Hepatic stellate cell (primary cell): ENCODE results near the gene TTC19.
"Not testable (repeated sequence)": the region's sequence is repeated elsewhere in the genome, so short reads cannot be mapped to it uniquely, and the experiment has no call there.

Experiments used
- DNase-seq: peaks from one replicate; pipeline ENCODE4 v3.0.0; 2011; ENCODE audit warnings: low spot score

The TTC19 gene

GRCh38 chr17:15972497-15972951, 27.1 kb upstream of the TTC19 start:
- DNase-seq = no peak

DNA sequence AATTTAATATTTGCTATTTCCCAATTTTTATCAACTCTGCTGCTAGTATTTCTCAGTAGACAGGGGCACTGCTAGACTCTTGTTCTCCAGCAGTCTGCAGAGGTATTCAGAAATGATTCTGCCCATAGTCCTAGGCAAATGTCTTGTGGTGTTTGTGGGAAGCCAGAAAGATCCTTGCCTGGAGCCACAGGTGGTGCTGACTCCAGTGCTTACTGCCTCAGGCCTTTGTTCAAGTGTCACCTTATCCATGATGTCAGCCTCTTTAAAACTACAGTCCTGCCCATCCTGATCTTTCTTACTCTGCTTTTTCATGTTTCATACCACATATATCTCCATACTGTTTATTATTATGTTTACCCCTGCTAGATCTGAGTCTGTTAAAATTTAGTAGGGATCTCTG, 26.6 kb upstream of the TTC19 start:
- no peak for DNase-seq

DNA sequence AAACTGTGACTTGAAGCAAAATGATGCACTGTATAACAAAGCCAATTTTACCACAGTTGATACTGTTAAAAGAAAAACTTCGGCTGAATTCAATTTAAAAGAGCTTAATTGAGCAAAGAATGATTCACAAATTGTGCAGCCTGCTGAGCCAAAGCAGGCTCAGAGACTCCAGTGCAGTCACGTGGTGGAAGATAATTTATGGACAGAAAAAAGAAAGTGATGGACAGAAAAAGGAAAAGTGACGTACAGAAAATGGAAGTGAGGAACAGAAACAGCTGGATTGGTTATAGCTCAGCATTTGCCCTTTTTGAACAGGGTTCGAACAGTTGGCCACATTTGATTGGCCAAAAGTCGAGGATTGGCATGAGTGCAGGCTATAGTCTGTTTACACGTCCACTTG, 25.8 kb upstream of the TTC19 start:
- DNase-seq = no peak

DNA sequence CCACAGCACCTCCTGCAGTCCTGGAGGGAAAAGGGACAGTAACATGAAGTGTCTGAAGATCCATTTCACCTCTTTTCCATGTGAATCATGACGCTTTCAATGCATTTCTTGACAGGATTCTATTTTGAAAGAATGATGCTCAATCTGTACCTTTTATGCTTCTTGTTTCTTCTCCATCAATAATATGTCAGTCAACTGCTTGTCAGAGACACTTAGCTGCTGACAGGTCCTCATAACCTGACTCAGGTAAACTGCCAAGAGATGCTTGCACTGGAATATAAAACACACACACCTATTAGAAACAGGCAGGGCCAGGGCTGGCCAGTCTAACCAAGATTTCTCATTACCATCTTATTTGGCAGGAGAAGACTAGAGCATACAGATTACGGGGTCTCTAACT, 21.7 kb upstream of the TTC19 start:
- no peak for DNase-seq

- no peak for DNase-seq
These were observed 21.0 kb upstream of the TTC19 start for GRCh38 chr17:15978606-15979005.

- DNase-seq = not testable (repeated sequence)
These were observed 20.6 kb upstream of the TTC19 start for GRCh38 chr17:15979013-15979412.

DNA sequence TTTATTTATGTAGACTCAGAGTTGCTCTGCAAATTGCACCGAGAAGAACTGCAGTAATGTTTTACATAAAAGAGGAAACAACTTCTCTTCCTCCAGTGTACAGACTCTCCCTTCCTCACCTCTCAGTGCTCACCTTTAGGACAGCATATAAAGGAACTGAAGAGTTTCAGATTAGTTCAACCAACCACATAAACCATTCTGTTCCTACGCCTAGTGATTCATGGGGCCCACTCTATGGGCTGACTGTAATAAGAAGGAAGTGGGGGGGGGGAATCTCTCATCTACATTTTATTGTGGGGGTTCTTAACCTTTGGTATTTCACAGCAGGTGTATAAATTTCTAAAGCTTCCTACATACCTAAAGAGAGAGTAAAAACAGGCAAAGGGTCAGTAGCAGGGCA, 18.4 kb upstream of the TTC19 start:
- no peak for DNase-seq

- no peak for DNase-seq
These were observed 17.7 kb upstream of the TTC19 start for GRCh38 chr17:15981646-15982580.

DNA sequence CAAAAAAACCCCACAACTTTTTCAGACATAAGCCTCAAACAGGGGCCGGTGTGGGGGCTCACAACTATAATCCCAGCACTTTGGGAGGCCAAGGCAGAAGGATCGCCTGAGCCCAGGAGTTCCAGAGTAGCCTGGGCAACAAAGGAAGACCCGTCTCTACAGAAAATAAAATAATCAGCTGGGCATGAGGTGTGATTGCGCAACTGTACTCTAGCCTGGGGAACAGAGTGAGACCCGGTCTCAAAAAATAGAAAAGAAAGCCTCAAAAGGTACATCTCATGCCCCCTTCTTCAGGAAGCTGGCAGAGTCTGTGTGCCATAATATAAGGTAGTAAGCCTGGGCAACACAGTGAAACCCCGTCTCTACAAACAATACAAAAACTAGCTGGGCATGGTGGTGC, 3.3 kb upstream of the TTC19 start:
- no peak for DNase-seq

- no peak for DNase-seq
These were observed 1.5 kb upstream of the TTC19 start for GRCh38 chr17:15998031-15998562.

GRCh38 chr17:15999974-16000827, 577 bp downstream of the TTC19 start:
- peak; percentile 35 for DNase-seq

GRCh38 chr17:16001226-16001897, 1.7 kb downstream of the TTC19 start:
- DNase-seq = no peak

DNA sequence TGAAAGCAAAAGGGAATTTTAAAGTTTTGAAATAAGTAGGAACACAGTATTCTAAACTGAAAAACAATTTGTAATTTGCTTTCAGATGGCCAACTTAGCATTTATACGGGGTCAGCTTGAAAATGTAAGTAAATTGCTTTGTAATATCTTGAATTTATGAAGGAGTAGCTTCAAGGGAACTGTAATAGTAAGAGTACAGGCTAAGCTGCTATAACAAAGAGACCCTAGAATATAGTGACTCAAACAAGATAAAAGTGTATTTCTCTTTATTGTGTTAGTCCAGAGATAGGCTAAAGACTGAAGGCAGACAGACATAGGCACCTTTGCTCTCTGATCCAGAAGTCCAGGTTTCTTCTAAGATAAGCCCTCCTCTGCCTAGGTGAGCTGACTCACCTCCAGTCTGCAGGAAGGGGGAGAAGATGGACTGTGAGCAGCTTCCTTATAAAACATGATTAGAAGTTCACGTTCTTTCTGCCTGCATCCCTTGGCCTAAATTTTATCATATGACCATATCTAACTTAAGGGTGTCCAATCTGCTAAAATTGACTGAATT, 3.2 kb downstream of the TTC19 start:
- no peak for DNase-seq

- no peak for DNase-seq
These were observed 4.2 kb downstream of the TTC19 start for GRCh38 chr17:16003841-16004240.

DNA sequence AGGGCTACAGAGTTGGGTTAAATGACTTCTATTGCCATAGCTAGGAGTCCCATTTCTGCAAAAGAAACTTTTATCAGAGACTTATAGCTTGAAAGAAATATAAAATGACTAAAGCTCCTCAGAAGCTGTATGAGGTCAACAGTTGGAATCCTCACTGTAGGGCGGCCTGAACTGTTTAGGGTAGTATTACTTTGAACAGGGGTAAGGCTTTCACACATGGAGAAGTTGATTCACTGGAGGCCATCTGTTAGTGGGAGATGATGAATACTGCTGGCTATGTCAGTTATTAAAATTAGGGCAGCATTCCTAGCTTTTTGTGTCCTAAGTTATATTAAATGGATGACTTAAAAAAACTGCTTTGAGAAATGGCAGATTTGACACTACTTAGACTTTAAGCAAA, 6.0 kb downstream of the TTC19 start:
- DNase-seq = no peak

DNA sequence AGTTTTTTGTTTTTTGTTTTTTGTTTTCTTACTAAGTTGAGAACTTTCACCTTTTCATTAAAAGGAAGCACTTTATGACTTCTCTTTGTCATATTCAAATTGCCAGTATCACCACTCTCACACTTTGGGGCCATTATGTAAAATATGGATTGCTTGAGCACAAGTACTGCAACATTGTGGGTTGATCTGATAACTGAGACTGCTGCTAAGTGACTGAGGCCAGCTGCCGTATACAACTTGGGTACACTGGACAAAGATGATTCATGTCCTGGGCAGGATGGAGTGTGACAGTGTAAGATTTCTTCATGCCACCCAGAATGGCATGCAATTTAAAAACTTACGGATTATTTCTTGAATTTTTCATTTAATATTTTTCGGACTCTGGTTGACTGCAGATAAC, 7.8 kb downstream of the TTC19 start:
- no peak for DNase-seq

DNA sequence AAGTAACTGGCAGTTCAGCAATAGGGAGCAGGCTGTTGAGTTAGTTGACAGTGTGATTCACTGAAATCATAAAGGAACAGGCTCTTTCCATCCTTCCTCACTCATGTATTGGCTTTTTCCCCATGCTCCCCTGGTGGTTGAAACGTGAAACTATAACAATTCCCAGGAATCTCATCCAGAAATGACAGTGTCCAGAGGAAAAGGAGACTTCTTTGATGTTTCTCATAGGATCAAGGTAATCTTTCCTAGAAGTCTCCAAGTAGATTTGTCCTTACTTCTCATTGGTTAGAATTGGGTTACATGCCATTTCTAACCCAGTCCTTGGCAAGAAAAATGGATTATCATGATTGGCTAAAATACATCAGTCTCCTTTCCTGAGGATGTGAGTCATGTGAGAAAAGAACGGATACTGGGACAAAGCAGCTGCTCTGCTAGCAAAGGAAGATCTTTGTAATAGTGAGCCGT, 14.4 kb downstream of the TTC19 start:
- peak; percentile 41 for DNase-seq

DNA sequence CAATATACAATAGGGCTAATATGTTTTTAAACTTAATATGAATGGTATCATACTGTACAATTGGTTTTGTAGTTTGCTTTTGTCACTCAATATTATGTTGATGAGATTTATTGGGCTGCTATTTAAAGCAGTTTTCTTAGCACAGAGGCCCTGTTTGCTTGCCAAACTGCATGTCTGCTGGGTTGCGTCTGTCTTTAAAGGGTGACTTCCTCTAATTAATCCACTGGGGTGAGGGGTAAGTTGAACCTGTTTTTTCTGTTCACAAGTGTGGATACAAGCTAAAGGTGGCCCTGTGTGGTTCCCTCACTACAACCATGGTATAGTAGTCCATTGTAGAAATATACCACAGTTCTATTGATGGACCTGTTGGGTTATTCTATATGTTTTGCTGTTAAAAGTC, 19.7 kb downstream of the TTC19 start:
- DNase-seq = no peak

GRCh38 chr17:16023881-16024280, 24.3 kb downstream of the TTC19 start:
- no peak for DNase-seq

DNA sequence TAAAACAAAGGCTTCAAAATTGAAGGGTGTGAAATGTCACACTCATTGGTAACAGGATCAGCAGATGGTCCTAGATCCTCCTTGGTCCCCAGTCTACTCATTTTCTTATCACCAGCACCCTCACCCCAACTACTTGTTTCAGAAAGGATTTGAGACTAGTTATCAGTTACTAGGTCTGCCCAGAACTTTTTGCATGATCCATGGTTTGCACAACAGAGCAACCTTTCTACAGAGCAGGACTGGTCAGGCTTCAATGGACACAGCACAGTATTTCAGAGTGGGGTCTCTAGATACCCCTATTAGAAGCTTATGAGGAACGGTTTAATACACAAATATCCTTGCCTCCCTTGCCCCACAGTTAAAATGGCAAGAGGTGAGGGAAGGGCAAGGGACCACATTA, 25.6 kb downstream of the TTC19 start:
- DNase-seq = no peak

GRCh38 chr17:16026895-16027294, 27.3 kb downstream of the TTC19 start:
- DNase-seq = no peak
